Measurements from ENCODE around the gene DOCK4. TPM values are rescaled to one million over a fixed set of nuclear protein-coding genes. Genes with fewer than 3 reads are reported as not detected.

The DOCK4 gene
- total and polyA plus RNA-seq, 2 donors from 2014 or later = 3.2 to 38.9 TPM

- Histone ChIP-seq H3K27ac (ENCODE audit: low read depth in 2 of 2, low read length in 2 of 2) (no peak overlapping the region), H3K4me3 (ENCODE audit: low read length in 3 of 3) (no peak overlapping the region), H3K4me1 (ENCODE audit: control insufficient read depth in 2 of 3, insufficient read depth in 2 of 3, low read depth in 1 of 3, low read length in 3 of 3) (no peaks in the 10 kb centered on the region), H3K36me3 (ENCODE audit: control insufficient read depth in 2 of 3, insufficient read depth in 3 of 3, low read length in 3 of 3) (peaks cover 0 to 2% (median 0%) of the 10 kb centered on the region in 3 donors), H3K9ac (ENCODE audit: low read length in 3 of 3) (no peak overlapping the region), H3K27me3 (ENCODE audit: control insufficient read depth, insufficient read depth, low read length) (no peaks in the 10 kb centered on the region), H3K9me3 (ENCODE audit: control insufficient read depth in 2 of 3, insufficient read depth in 1 of 3, low read length in 3 of 3) (no peaks in the 10 kb centered on the region)
- FAIRE-seq (no peak), DNase-seq (no peak)
- TF ChIP-seq CTCF (IDR thresholded peaks at IDR 0.05; ENCODE audit: borderline replicate concordance, extremely low read depth, insufficient read depth) = no peak
- intact Hi-C loops (cut with DNase I) = no loop called here
Observed at GRCh38 chr7:111815354-111815753, 390.8 kb downstream of the DOCK4 start.

GRCh38 chr7:111813306-111813705 lies 392.9 kb downstream of the DOCK4 start:
- DNase-seq (no peak), FAIRE-seq (no peak)
- H3K4me3 ChIP-seq (ENCODE audit: low read length in 3 of 3) = no peak overlapping the region
- intact Hi-C loops (cut with DNase I) = no loop called here
- H3K27me3 ChIP-seq (ENCODE audit: control insufficient read depth, insufficient read depth, low read length) = no peaks in the 10 kb centered on the region
- H3K4me1 ChIP-seq (ENCODE audit: control insufficient read depth in 2 of 3, insufficient read depth in 2 of 3, low read depth in 1 of 3, low read length in 3 of 3) = no peaks in the 10 kb centered on the region
- no peak overlapping the region for H3K9ac ChIP-seq (ENCODE audit: low read length in 3 of 3)
- H3K27ac ChIP-seq (ENCODE audit: low read depth in 2 of 2, low read length in 2 of 2) = no peak overlapping the region
- peaks cover 0 to 2% (median 0%) of the 10 kb centered on the region in 3 donors for H3K36me3 ChIP-seq (ENCODE audit: control insufficient read depth in 2 of 3, insufficient read depth in 3 of 3, low read length in 3 of 3)
- no peak for TF ChIP-seq CTCF (IDR thresholded peaks at IDR 0.05; ENCODE audit: borderline replicate concordance, extremely low read depth, insufficient read depth)
- H3K9me3 ChIP-seq (ENCODE audit: control insufficient read depth in 2 of 3, insufficient read depth in 1 of 3, low read length in 3 of 3) = no peaks in the 10 kb centered on the region

DNA sequence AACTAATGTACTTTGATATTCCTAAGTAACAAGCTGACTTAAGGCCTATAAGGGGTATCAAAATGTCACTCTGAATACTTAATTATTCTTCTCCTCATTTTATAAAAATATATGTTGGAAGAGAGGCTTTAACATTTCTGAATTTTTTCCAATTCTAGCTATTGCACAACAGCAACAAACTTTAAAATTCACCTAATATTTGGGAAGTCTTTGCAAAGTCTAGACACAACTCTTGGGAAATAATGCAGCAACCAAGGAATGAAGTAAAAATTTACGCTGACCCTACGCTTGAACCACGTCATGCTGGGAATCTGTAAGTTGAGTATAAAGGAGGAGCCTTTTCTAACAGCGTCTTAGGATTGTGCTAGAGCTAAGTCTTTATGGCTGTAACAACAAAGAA lies 400.0 kb downstream of the DOCK4 start:
- Histone ChIP-seq H3K9me3 (ENCODE audit: control insufficient read depth in 2 of 3, insufficient read depth in 1 of 3, low read length in 3 of 3) (no peaks in the 10 kb centered on the region), H3K4me1 (ENCODE audit: control insufficient read depth in 2 of 3, insufficient read depth in 2 of 3, low read depth in 1 of 3, low read length in 3 of 3) (no peaks in the 10 kb centered on the region), H3K36me3 (ENCODE audit: control insufficient read depth in 2 of 3, insufficient read depth in 3 of 3, low read length in 3 of 3) (no peaks in the 10 kb centered on the region), H3K4me3 (ENCODE audit: low read length in 3 of 3) (no peak overlapping the region), H3K27me3 (ENCODE audit: control insufficient read depth, insufficient read depth, low read length) (no peaks in the 10 kb centered on the region), H3K27ac (ENCODE audit: low read depth in 2 of 2, low read length in 2 of 2) (no peak overlapping the region), H3K9ac (ENCODE audit: low read length in 3 of 3) (no peak overlapping the region)
- DNase-seq = no peak
- TF ChIP-seq CTCF (IDR thresholded peaks at IDR 0.05; ENCODE audit: borderline replicate concordance, extremely low read depth, insufficient read depth) = no peak
- FAIRE-seq = no peak
- intact Hi-C loops (cut with DNase I) = no loop called here

All from kidney (tissue), 14 donors.